ENCODE data around the gene RPH3AL.
"Not testable (repeated sequence)": the region's sequence is repeated elsewhere in the genome, so short reads cannot be mapped to it uniquely, and the experiment has no call there.

Gene RPH3AL

DNA sequence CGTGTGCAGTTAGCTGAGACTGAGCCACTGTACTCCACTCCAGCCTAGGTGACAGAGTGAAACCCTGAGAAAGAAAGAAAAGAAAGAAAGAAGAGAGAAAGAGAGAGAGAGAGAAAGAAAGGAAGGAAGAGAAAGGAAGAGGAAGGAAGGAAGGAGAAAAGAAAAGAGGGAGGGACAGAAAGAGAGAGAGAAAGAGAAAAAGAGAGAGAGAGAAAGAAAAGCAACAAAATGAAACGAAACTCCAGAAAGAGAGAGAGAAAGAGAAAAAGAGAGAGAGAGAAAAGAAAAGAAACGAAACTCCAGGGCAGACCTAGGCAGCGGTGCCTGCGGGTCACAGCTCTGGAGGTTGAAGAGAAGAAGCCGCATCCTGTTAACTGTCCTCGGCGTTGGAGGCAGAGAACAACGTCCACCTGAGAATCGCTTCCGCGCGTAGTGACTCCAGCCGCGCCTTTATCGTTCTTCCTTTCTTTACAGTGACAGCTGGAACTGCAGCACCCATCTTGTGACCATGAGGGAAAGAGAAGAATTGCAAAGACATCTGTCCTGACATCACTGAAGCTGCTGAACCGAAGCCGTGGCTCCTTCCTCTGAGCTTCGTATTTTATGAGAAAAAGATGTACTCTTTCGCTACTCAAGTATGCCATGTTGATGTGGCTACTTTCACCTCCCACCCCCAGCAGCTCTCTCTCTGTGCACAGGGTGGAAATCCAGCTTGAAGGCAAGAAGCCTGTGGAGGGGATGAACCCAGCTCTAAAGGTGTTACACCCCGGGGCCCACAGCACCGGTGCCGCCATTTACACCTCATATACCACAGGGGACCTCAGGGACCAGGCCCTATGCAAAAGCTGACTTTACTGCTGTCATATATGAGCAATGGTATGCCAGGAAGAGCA is 114.3 kb downstream of the RPH3AL start:
- DNase-seq (ENCODE audit: low read depth), result no peak

DNA sequence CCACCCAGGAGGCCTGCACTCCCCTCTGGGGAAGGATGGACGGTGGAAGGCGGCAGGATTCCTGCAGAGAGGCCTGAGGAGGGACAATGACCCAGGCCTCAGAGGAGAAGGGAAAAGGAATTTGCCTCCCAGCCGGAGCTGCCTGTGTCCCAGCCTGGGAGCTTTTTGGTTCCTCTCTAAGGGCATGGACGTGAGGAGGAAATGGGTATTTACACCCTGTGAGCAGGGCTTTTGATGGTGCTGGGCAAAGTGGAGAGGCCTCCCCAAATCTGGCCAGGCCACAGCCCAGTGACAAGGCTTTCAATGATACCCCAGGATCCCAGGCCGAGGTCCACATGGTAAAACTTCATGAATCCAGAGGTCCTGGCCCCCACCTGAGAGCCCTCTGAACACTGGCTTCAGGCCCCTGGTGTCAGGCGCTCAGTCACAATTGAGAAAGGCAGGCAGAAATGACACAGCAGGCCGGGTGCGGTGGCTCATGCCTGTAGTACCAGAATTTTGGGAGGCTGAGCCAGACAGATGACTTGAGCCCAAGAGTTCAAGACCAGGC is 115.1 kb downstream of the RPH3AL start:
- no peak for DNase-seq (ENCODE audit: low read depth)

DNA sequence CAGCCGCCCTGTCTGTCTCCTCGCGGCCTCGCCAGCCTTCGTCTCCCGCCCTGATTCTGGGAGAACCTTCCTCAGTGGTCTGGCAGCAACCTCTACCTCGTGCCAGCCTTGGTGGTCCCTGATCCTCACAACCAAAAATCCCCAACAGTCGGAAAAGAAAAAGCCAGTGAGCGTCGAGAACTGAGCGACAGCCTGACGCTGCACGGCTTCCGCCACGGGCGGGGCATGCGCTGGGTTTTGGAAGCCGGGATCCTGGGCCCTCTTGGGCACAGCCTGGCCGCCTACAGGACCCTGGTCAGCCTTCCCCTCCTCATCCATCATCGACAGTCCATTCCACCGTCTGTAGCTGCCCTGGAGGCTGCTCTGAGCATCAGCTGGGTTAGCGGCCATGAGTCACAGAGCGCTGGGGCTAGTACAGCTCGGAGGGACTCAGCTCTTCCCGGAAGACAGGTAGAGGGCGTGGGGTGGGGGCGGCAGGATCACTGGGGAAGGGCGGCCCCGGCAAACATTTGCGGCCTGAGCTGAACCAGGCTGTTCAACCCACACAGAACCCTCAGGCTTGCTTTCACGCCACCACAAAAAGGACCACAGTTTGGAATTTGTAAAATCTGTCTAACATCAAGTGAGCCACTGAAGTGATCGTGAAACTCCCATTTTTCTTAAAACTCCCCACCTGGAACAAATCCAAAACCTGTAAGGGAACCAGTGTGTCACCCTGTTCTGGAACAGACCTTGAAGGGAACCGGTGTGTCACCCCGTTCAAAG is 115.8 kb downstream of the RPH3AL start:
- DNase-seq (ENCODE audit: low read depth), result no peak

- DNase-seq (ENCODE audit: low read depth), result no peak
These were observed 116.6 kb downstream of the RPH3AL start for GRCh38 chr17:235831-236640.

DNA sequence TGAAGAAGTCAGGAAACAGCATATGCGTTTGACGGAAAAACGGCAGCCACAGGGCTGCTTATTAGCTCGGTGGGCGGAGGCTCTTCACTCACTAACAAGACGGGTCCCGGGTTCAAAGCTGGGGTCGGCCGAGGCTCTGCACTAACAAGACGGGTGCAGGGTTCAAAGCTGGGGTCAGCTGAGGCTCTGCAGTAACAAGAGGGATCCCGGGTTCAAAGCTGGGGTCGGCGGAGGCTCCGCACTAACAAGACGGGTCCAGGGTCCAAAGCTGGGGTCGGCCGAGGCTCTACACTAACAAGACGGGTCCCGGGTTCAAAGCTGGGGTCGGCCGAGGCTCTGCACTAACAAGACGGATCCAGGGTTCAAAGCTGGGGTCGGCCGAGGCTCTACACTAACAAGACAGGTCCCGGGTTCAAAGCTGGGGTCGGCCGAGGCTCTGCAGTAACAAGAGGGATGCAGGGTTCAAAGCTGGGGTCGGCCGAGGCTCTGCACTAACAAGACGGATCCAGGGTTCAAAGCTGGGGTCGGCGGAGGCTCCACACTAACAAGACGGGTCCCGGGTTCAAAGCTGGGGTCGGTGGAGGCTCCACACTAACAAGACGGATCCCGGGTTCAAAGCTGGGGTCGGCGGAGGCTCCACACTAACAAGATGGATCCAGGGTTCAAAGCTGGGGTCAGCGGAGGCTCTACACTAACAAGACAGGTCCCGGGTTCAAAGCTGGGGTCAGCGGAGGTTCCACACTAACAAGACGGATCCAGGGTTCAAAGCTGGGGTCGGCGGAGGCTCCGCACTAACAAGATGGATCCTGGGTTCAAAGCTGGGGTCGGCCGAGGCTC is 117.4 kb downstream of the RPH3AL start:
- not testable (repeated sequence) for DNase-seq (ENCODE audit: low read depth)

DNA sequence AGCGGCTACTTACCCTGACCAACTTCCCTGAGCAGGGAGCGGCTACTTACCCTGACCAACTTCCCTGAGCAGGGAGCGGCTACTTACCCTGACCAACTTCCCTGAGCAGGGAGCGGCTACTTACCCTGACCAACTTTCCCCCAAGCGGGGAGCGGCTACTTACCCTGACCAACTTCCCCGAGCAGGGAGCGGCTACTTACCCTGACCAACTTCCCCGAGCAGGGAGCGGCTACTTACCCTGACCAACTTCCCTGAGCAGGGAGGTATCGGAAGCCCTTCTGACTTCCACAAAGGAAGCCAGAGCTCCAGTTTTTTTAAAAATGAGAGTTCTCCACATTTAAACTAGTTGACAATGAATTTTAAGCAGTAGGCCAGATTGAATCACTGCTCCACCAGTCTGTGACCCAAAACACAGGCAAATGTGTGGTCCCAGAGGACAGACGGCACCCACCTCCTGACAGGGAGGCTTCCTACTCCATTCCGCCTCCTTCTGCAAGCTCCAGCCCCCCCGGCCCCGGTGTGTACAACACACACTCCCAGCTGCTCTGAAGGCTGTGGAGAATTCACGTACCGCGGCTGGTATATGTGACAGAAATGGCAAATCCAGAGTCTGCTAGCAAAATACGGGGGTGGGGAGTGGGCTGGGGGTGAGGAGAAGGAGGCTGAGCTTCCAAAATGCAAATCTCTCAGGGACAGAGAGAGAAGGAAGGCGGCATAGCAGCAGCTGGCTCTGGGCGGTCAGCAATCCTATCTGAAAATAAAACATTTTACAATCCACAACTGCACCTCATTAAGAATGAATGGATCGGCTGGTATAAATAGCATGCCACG is 118.2 kb downstream of the RPH3AL start:
- not testable (repeated sequence) for DNase-seq (ENCODE audit: low read depth)

DNA sequence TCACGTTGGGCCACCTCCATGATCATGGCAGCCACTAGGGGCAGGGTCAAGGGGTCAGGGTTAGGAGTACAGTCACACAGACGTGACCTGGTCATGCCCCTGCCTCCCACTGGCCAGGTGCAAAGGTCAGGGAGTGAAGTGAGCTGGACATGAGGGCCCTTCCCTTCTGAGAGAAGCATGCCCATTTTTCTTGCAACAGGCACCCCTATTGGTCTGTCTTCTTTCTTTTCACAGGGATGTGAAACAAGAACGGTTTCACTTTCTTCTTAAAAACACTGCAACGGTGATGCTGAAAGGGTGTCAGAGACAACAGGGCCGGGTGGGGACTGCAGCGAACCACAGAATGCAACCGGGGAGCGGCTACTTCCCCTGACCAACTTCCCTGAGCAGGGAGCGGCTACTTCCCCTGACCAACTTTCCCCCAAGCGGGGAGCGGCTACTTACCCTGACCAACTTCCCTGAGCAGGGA is 119.1 kb downstream of the RPH3AL start:
- DNase-seq (ENCODE audit: low read depth), result no peak

DNA sequence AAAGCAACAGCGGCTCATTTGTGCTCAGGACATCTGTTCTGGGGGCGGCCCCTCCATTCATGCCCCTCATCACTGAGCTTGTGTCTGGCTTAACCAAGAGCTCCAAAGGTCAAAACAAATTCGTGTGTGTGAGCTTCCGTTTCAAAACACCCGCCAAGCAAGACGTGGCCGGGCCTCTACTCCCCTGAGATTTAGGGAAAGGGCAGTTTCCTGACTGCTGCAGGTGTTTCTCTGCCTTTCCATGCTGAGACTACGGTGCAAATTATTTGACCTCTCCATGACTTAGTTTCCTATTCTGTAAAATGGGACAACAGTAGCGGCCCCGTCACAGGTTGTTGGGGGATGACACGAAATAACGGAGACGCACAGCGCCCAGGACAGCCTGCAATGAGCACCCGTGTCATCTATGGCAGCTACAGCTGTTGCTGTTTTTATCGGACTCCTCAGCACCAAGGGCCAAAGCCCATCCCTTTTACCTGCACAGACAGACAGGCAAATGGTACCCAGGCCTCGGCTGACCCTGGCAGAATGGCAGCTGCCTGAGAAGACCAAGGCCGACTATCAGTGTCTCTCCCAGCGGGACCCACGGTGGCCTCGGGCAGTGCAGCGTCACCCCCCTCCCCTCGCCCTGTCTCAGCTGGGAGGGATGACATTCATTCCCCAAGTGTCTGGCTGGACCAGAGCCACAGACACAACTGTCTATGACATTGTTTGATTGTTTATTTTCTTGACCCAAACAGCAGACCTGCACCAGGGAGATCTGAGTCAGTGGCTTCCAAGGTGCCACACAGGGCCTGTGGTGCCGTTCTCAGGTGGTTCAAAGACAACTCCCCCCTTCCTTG is 120.4 kb downstream of the RPH3AL start:
- DNase-seq (ENCODE audit: low read depth), result no peak

DNA sequence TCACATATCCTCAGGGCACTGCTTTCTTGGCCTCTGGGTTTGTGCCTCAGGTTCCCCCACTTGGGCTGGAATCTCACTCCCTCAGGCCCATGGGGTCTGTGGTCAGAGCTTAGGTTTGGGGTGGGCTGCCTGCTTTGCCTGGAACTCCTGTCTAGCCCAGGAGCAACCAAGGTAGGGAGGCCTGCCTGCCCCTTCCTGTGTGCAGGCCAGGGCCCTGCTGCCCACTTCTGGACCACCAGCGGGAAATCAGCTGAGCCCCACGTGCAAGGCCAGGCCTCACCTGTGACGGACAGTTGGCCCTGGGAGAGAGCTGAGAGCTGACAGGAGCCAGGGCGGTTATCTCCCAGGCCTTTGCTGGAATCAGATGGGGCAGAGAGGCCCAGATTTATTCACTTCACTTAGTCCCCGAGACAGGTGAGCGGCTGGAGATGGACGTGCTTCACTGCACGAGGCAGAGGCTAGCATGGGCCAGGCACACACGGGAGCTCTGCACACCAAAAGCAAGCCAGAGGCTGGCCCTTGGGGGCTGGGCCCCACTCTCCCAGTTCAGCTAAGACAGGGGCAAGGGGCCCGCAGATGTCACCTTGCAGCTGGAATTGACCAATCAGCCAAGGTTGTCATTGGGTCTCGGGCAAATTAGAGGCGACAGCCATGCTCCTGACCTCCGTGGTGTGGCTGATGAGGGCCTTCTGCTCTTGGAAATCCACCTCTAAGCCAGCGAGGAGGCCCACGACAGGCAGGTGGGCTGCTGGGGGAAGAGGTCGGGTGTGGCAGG is 121.2 kb downstream of the RPH3AL start:
- no peak for DNase-seq (ENCODE audit: low read depth)

GRCh38 chr17:230395-230770 is 122.2 kb downstream of the RPH3AL start:
- DNase-seq (ENCODE audit: low read depth), result no peak

GRCh38 chr17:229709-230394 is 122.8 kb downstream of the RPH3AL start:
- no peak for DNase-seq (ENCODE audit: low read depth)

DNA sequence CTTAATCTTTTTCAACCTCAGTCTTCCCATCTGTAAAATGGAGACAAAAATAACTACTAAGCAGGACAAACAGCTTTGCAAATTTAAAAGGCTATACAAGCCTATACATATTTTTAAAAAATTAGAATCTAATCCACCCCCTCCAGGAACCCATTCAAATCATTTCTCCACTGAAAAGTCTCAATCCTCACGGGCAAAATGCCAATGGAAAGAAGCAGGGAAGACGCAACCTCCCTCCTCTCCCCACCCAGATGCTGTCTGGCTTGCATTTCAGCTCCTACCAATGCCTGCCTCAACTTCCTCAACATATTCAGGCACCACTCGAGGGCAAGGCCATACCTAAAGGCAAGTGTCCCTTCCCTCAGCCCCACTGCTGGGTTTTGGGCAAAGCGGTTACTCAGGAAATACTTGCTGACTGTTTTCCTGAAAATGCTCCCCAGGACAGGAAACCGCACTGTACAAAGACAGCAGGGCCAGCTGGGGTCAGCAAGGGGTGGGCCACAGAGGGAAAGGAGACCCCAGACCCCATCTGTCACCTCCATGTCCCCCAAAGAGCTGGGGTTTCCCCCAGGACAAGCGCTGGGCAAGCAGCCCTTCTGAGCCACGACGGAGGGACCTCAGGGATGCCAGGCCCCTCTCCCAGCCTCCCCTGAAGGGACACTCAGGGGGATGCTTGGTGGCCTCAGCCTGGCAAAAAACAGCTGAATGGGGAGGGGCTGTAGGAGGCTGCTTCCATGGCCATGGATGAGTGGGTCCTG is 123.5 kb downstream of the RPH3AL start:
- DNase-seq (ENCODE audit: low read depth), result peak; percentile 39

GRCh38 chr17:227946-228615 is 124.5 kb downstream of the RPH3AL start:
- DNase-seq (ENCODE audit: low read depth), result no peak

- no peak for DNase-seq (ENCODE audit: low read depth)
These were observed 125.3 kb downstream of the RPH3AL start for GRCh38 chr17:227078-227945.

All from EH (cell line).